Neural progenitor cell (in vitro differentiated cells): Measurements from ENCODE around the gene SLMAP. TPM values are rescaled to one million over a fixed set of nuclear protein-coding genes. Genes with fewer than 3 reads are reported as not detected.

Source experiments
- DNase-seq: peaks from one replicate; pipeline ENCODE4 v3.0.0-alpha.2; 2016; ENCODE audit warnings: low spot score
- H2AFZ ChIP-seq: fragments of 200-600 bp; sonication (generic); replicated peaks from 2 replicates; pipeline ENCODE4 v1.6.1; 2016; ENCODE audit warnings: antibody characterized with exemption
- H3F3A ChIP-seq: fragments of 200-600 bp; sonication (generic); 2 replicates; pipeline ENCODE4 v1.6.1; 2016; ENCODE audit warnings: antibody characterized with exemption, low read depth
- H3K27ac ChIP-seq: fragments of 200-600 bp; sonication (generic); 2 replicates; pipeline ENCODE4 v1.5.1; 2016; ENCODE audit warnings: mild to moderate bottlenecking
- H3K27me3 ChIP-seq: fragments of 200-600 bp; sonication (generic); 2 replicates; pipeline ENCODE4 v1.6.1; 2016; ENCODE audit warnings: mild to moderate bottlenecking, moderate library complexity
- H3K36me3 ChIP-seq: fragments of 200-600 bp; sonication (generic); 2 replicates; pipeline ENCODE4 v1.5.1; 2016
- H3K4me1 ChIP-seq: fragments of 200-600 bp; sonication (generic); 2 replicates; pipeline ENCODE4 v1.6.1; 2016; ENCODE audit warnings: mixed run types
- H3K4me2 ChIP-seq: fragments of 200-600 bp; sonication (generic); 2 replicates; pipeline ENCODE4 v1.6.1; 2016
- H3K4me3 ChIP-seq: fragments of 200-600 bp; sonication (generic); 2 replicates; pipeline ENCODE4 v1.5.1; 2016
- H3K79me2 ChIP-seq: fragments of 200-600 bp; sonication (generic); 2 replicates; pipeline ENCODE4 v1.6.1; 2016; ENCODE audit warnings: low read depth
- H3K9ac ChIP-seq: fragments of 200-600 bp; sonication (generic); 2 replicates; pipeline ENCODE4 v1.6.1; 2016
- H3K9me3 ChIP-seq: fragments of 200-600 bp; sonication (generic); 2 replicates; pipeline ENCODE4 v1.5.1; 2016; ENCODE audit warnings: low read depth
- H4K20me1 ChIP-seq: fragments of 200-600 bp; sonication (generic); 2 replicates; pipeline ENCODE4 v1.6.1; 2016; ENCODE audit warnings: low read depth
- H3K27ac Mint-ChIP-seq: 3 replicates; pipeline ENCODE4 v1.8.0; 2021; ENCODE audit warnings: mixed read lengths
- H3K27me3 Mint-ChIP-seq: 2 replicates; pipeline ENCODE4 v1.8.0; 2022; ENCODE audit warnings: low read depth, mild to moderate bottlenecking, inconsistent platforms, moderate library complexity, mixed read lengths; ENCODE audit not compliant: insufficient read depth
- H3K36me3 Mint-ChIP-seq: 3 replicates; pipeline ENCODE4 v1.8.0; 2021; ENCODE audit warnings: mixed read lengths
- H3K4me1 Mint-ChIP-seq: 3 replicates; pipeline ENCODE4 v1.8.0; 2021; ENCODE audit warnings: mixed read lengths
- H3K4me3 Mint-ChIP-seq: 3 replicates; pipeline ENCODE4 v1.8.0; 2021; ENCODE audit warnings: mild to moderate bottlenecking, moderate library complexity, mixed read lengths
- H3K9me3 Mint-ChIP-seq: 3 replicates; pipeline ENCODE4 v1.8.0; 2020; ENCODE audit warnings: mixed read lengths
- CTCF ChIP-seq: fragments of 200-600 bp; sonication (generic); IDR thresholded peaks from 2 replicates; pipeline ENCODE4 v1.5.1; 2017; ENCODE audit warnings: antibody characterized with exemption, mild to moderate bottlenecking
- EZH2 ChIP-seq: fragments of 200-600 bp; sonication (generic); IDR thresholded peaks from 2 replicates; pipeline ENCODE4 v1.6.1; 2017; ENCODE audit warnings: antibody characterized with exemption, mild to moderate bottlenecking, moderate library complexity
- EZH2phosphoT487 ChIP-seq: fragments of 200-600 bp; sonication (generic); IDR thresholded peaks from 2 replicates; pipeline ENCODE4 v1.6.1; 2017; ENCODE audit warnings: antibody characterized with exemption
- total RNA-seq: library from RNA; depleted of rRNA; stranded (reverse); fragments of >200 nt; gene quantifications from 2 replicates; pipeline ENCODE4 v1.2.3, GENCODE V29; 2015; ENCODE audit warnings: low replicate concordance

Gene SLMAP
- total RNA-seq, 1 donor from 2014 or later = 59.4 TPM

GRCh38 chr3:57718118-57718517 is 38.0 kb upstream of the SLMAP start:
- Histone ChIP-seq H3K36me3 (no peaks in the 10 kb centered on the region), H3K4me1 (no peaks in the 10 kb centered on the region), H3K79me2 (no peaks in the 10 kb centered on the region), H3K27me3 (no peaks in the 10 kb centered on the region), H3K9ac (no peak overlapping the region), H3K9me3 (no peaks in the 10 kb centered on the region), H3K4me3 (no peak overlapping the region), H4K20me1 (no peaks in the 10 kb centered on the region), H3K27ac (no peak overlapping the region), H3K4me2 (no peak overlapping the region), H2AFZ (no peak overlapping the region), H3F3A (no peaks in the 10 kb centered on the region)
- no peaks in the 10 kb centered on the region for H3K4me1 Mint-ChIP-seq
- H3K4me3 Mint-ChIP-seq = no peak overlapping the region
- no peak for DNase-seq
- no peak for TF ChIP-seq EZH2
- TF ChIP-seq EZH2phosphoT487 = no peak
- no peak for TF ChIP-seq CTCF
- no peaks in the 10 kb centered on the region for H3K9me3 Mint-ChIP-seq
- H3K27me3 Mint-ChIP-seq = peaks cover 2% of the 10 kb centered on the region
- H3K36me3 Mint-ChIP-seq = no peaks in the 10 kb centered on the region
- H3K27ac Mint-ChIP-seq = no peak overlapping the region

GRCh38 chr3:57726397-57726796 is 29.7 kb upstream of the SLMAP start:
- no peaks in the 10 kb centered on the region for H3K9me3 Mint-ChIP-seq
- no peaks in the 10 kb centered on the region for H3K36me3 Mint-ChIP-seq
- no peak overlapping the region for H3K4me3 Mint-ChIP-seq
- H3K36me3 ChIP-seq = no peaks in the 10 kb centered on the region
- DNase-seq = no peak
- H3K27ac Mint-ChIP-seq = no peak overlapping the region
- no peaks in the 10 kb centered on the region for H3F3A ChIP-seq
- H4K20me1 ChIP-seq = no peaks in the 10 kb centered on the region
- H3K27me3 Mint-ChIP-seq = peaks cover 5% of the 10 kb centered on the region
- no peak overlapping the region for H3K27ac ChIP-seq
- H3K9ac ChIP-seq = no peak overlapping the region
- no peaks in the 10 kb centered on the region for H3K27me3 ChIP-seq
- H3K4me1 ChIP-seq = no peaks in the 10 kb centered on the region
- TF ChIP-seq EZH2phosphoT487 (no peak), CTCF (no peak), EZH2 (no peak)
- peaks cover 3% of the 10 kb centered on the region for H3K4me1 Mint-ChIP-seq
- no peak overlapping the region for H2AFZ ChIP-seq
- no peak overlapping the region for H3K4me2 ChIP-seq
- H3K9me3 ChIP-seq = no peaks in the 10 kb centered on the region
- H3K4me3 ChIP-seq = no peak overlapping the region
- no peaks in the 10 kb centered on the region for H3K79me2 ChIP-seq

GRCh38 chr3:57727106-57727505 is 29.0 kb upstream of the SLMAP start:
- Histone ChIP-seq H3F3A (no peaks in the 10 kb centered on the region), H3K79me2 (no peaks in the 10 kb centered on the region), H3K27ac (no peak overlapping the region), H3K4me2 (no peak overlapping the region), H3K36me3 (no peaks in the 10 kb centered on the region), H3K4me1 (no peaks in the 10 kb centered on the region), H3K27me3 (no peaks in the 10 kb centered on the region), H3K9ac (no peak overlapping the region), H2AFZ (no peak overlapping the region), H3K9me3 (no peaks in the 10 kb centered on the region), H4K20me1 (no peaks in the 10 kb centered on the region), H3K4me3 (no peak overlapping the region)
- no peak for TF ChIP-seq EZH2phosphoT487
- no peak for TF ChIP-seq EZH2
- no peak for TF ChIP-seq CTCF
- Mint-ChIP-seq H3K9me3 (no peaks in the 10 kb centered on the region), H3K36me3 (no peaks in the 10 kb centered on the region), H3K27me3 (peaks cover 5% of the 10 kb centered on the region), H3K4me1 (peaks cover 3% of the 10 kb centered on the region), H3K4me3 (no peak overlapping the region), H3K27ac (no peak overlapping the region)
- no peak for DNase-seq
